Right lobe of liver (tissue), 4 donors: Measurements from ENCODE around the gene CRYAB.

Source experiments
- POLR2A ChIP-seq: fragments of 450-650 bp; IDR thresholded peaks from one replicate; pipeline ENCODE4 v1.6.1; 2017; ENCODE audit warnings: antibody characterized with exemption, mild to moderate bottlenecking
- TF ChIP-seq, protein P1 (sequence below), 4 donors: fragments of 200-600 bp in 3 of 4; fragments of 450-650 bp in 1 of 4; IDR thresholded peaks; one replicate each; pipeline versions ENCODE4 v1.5.1 to v1.8.0; 2016 to 2022; ENCODE audit warnings: antibody characterized with exemption in 4 of 4, mild to moderate bottlenecking in 2 of 4
- donor health status: DM: no; HTN: no; CAD: no.
- donor health status: DM: no; HTN: no; CAD: no.
- donor health status: DM: no; HTN: yes; CAD: no.

DNA sequence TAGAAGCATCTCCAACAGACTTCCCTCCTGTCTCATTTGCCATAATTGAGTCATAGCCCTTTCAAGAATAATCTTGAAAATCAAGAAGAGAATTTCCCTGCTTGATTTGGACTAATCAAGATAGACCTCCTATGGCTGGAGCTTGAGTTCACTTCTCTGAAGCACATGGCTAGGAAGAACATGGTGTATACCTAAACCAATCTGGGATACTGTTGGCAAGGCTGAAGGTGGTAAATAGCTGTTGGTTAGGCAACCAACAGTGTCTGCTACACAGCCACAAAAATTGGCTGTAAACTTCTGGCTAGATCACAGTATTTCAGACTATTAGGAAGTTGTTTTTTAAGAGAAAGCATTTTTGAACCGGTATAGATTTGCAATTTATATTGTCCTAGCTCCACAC, 4.9 kb downstream of the CRYAB start:
- TF ChIP-seq, protein P1, sequence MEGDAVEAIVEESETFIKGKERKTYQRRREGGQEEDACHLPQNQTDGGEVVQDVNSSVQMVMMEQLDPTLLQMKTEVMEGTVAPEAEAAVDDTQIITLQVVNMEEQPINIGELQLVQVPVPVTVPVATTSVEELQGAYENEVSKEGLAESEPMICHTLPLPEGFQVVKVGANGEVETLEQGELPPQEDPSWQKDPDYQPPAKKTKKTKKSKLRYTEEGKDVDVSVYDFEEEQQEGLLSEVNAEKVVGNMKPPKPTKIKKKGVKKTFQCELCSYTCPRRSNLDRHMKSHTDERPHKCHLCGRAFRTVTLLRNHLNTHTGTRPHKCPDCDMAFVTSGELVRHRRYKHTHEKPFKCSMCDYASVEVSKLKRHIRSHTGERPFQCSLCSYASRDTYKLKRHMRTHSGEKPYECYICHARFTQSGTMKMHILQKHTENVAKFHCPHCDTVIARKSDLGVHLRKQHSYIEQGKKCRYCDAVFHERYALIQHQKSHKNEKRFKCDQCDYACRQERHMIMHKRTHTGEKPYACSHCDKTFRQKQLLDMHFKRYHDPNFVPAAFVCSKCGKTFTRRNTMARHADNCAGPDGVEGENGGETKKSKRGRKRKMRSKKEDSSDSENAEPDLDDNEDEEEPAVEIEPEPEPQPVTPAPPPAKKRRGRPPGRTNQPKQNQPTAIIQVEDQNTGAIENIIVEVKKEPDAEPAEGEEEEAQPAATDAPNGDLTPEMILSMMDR (IDR thresholded peaks at IDR 0.05) = no peak
- no peak for TF ChIP-seq POLR2A
